GM12892 (cell line): ENCODE data around the gene NXPH1.

Source experiments
- POLR2A ChIP-seq: IDR thresholded peaks from 2 replicates; pipeline ENCODE4 v1.6.1; 2011; ENCODE audit warnings: low read depth, low read length, control low read depth
- POLR2AphosphoS5 ChIP-seq: IDR thresholded peaks from 2 replicates; pipeline ENCODE4 v1.6.1; 2011; ENCODE audit warnings: low read depth, low read length, control low read depth

- no peak for TF ChIP-seq POLR2AphosphoS5
- TF ChIP-seq POLR2A = no peak
These were observed 351.7 kb downstream of the NXPH1 start for GRCh38 chr7:8785081-8785480.
